Psoas muscle (tissue), 8 donors: ENCODE measurements around the gene INKA1. TPM values are rescaled to one million over a fixed set of nuclear protein-coding genes. Genes with fewer than 3 reads are reported as not detected.
"Not testable (repeated sequence)": the region's sequence is repeated elsewhere in the genome, so short reads cannot be mapped to it uniquely, and the experiment has no call there.

Experiments
- ATAC-seq, 4 donors: fragments of 200-7000 bp; cut with Tn5 transposase; one replicate each; pipeline ENCODE4 v1.9.1; 2020; ENCODE audit warnings: moderate library complexity in 3 of 4, mild to moderate bottlenecking in 2 of 4
- DNase-seq, 2 donors: peaks; one replicate each; pipeline ENCODE4 v3.0.0-alpha.2; 2020
- H3K27ac ChIP-seq: fragments of 200-600 bp; one replicate; pipeline ENCODE4 v1.8.0; 2022
- H3K27me3 ChIP-seq, 3 donors: fragments of 200-600 bp in 1 of 3; one replicate each; pipeline versions ENCODE4 v1.6.1 to v1.8.0; 2013 to 2022; ENCODE audit warnings: low read length in 2 of 3, mild to moderate bottlenecking in 2 of 3, moderate library complexity in 1 of 3; ENCODE audit not compliant: insufficient read depth in 3 of 3
- H3K36me3 ChIP-seq, 2 donors: fragments of 200-600 bp in 1 of 2; one replicate each; pipeline versions ENCODE4 v1.6.1 to v1.8.0; 2013 to 2022; ENCODE audit warnings: low read depth in 1 of 2, mild to moderate bottlenecking in 1 of 2, moderate library complexity in 1 of 2; ENCODE audit not compliant: insufficient read depth in 1 of 2
- H3K4me1 ChIP-seq: fragments of 200-600 bp; one replicate; pipeline ENCODE4 v1.8.0; 2022
- H3K4me3 ChIP-seq: fragments of 200-600 bp; one replicate; pipeline ENCODE4 v1.8.0; 2022; ENCODE audit warnings: mild to moderate bottlenecking
- H3K9me3 ChIP-seq: fragments of 200-600 bp; one replicate; pipeline ENCODE4 v1.8.0; 2022
- WGBS, 3 donors: extraction: QIAGEN DNeasy Blood & Tissue Kit; methylation state at CpG; one replicate each; pipeline versions ENCODE4 v1.1.6 to v1.1.7; 2013; 5-methylcytosine and 5-hydroxymethylcytosine counted together
- intact Hi-C, 2 donors: fragments of 100-400 bp; cut with DNase I; formaldehyde crosslinking; loops; one replicate each; pipeline versions ENCODE4 v1.11.0 to v1.14.2; 2022
- polyA plus RNA-seq, 3 donors: library from polyadenylated mRNA; stranded (reverse); fragments of 200-250 nt; gene quantifications; one replicate each; pipeline ENCODE4 v1.2.3, GENCODE V29; 2013
- total RNA-seq, 4 donors: library from RNA; stranded (reverse); fragmentation: NEBNext Ultra II Directional in 2 of 4; extraction: Animal tissue kit (Norgen Biotek cat#: 25700) in 2 of 4; gene quantifications; one replicate each; pipeline versions ENCODE4 v1.2.1 to v1.2.4, GENCODE V29; 2021 to 2023
- TF ChIP-seq, protein P1 (sequence below): fragments of 200-600 bp; IDR thresholded peaks from one replicate; pipeline ENCODE4 v1.8.0; 2022; ENCODE audit warnings: antibody characterized with exemption
- donor health status: healthy with polysubstance abuse.
- donor health status: DM: no; HTN: no; CAD: no; lungs with moderate emphysema.
- donor health status: Bipolar disorder and iron deficiency.
- donor health status: healthy.
- donor health status: DM: yes; HTN: yes; CAD: no.
- donor health status: DM: no; HTN: no; CAD: no.
- donor health status: DM: no; HTN: no; CAD: no.
- donor health status: DM: yes; HTN: yes; CAD: no.

INKA1 gene
- total and polyA plus RNA-seq, 7 donors, result 2.2 to 20.1 (median 3.6) TPM

DNA sequence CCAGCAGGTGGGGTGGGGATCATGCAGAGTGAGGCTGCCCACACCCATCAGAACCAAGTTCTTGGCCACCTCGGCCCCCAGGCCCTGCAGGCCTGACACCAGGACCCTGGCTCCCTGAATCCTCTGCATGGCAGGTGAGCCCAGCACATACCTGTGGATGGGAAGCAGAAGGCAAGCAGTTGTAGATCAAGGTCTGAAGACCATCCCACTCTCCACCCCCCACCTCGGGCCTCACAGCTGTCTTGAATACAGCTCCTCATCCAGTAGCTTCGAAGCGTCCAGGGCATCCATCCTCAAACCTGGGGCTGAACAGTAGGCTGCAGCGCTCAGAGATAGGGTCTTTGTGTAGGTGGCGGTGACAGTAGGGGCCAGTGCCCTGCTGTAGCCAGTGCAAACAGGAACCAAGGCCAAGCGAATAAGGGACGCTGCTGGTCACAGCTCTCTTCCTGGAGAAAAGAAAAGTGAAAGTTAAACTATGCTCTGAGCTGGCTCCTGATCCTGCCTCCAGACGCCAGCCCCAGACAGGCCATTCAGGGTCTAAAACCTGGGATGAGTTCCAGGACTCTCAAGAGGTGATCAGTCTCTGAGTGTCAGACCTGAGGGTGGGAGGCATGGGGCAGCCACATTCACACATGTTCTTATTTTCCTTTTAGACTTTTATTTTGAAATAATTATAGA lies 10.6 kb downstream of the INKA1 start, which contains the start of gene UBA7:
UBA7 (minus strand) TSS at position 457 of the 678 bp plus-strand sequence; CDS start at position 291, 166 bp downstream.
- peaks cover 12% of the 10 kb centered on the region for H3K4me1 ChIP-seq
- WGBS, 3 donors, result 12 to 25% (median 14%) methylated on average over 9 of the region's 9 CpGs
- H3K27ac ChIP-seq, result peak within 1 kb of the TSS; percentile 60
- peak; percentile 43 to 65 for DNase-seq
- peak within 1 kb of the TSS; percentile 67 for H3K4me3 ChIP-seq
- TF ChIP-seq, protein P1, sequence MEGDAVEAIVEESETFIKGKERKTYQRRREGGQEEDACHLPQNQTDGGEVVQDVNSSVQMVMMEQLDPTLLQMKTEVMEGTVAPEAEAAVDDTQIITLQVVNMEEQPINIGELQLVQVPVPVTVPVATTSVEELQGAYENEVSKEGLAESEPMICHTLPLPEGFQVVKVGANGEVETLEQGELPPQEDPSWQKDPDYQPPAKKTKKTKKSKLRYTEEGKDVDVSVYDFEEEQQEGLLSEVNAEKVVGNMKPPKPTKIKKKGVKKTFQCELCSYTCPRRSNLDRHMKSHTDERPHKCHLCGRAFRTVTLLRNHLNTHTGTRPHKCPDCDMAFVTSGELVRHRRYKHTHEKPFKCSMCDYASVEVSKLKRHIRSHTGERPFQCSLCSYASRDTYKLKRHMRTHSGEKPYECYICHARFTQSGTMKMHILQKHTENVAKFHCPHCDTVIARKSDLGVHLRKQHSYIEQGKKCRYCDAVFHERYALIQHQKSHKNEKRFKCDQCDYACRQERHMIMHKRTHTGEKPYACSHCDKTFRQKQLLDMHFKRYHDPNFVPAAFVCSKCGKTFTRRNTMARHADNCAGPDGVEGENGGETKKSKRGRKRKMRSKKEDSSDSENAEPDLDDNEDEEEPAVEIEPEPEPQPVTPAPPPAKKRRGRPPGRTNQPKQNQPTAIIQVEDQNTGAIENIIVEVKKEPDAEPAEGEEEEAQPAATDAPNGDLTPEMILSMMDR, result no peak
- peaks cover 0 to 5% of the 10 kb centered on the region in 2 donors for H3K36me3 ChIP-seq
- no peaks in the 10 kb centered on the region for H3K27me3 ChIP-seq
- H3K9me3 ChIP-seq, result no peaks in the 10 kb centered on the region
- ATAC-seq, result peak; percentile 65 to 79 (median 69)
- intact Hi-C loops, result no loop called here

DNA sequence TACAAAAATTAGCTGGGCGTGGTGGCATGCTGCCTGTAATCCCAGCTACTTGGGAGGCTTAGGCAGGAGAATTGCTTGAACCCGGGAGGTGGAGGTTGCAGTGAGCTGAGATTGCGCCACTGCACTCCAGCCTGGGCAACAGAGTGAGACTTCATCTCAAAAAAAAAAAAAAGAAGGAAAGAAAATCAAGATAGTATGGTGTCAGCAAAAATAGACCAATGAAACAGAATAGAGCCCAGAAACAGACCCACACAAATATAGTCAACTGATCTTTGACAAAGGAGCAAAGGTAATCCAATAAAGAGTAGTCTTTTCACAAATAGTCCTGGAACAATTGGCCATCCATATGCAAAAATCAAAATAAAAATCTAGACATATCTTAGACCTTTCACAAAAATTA lies 20.1 kb downstream of the INKA1 start:
- H3K4me1 ChIP-seq, DNase-seq, H3K4me3 ChIP-seq, H3K27ac ChIP-seq, intact Hi-C loops, ATAC-seq, H3K27me3 ChIP-seq, H3K9me3 ChIP-seq, H3K36me3 ChIP-seq: not testable (repeated sequence)
- 78 to 93% (median 91%) methylated on average over 3 of the region's 3 CpGs for WGBS, 3 donors

DNA sequence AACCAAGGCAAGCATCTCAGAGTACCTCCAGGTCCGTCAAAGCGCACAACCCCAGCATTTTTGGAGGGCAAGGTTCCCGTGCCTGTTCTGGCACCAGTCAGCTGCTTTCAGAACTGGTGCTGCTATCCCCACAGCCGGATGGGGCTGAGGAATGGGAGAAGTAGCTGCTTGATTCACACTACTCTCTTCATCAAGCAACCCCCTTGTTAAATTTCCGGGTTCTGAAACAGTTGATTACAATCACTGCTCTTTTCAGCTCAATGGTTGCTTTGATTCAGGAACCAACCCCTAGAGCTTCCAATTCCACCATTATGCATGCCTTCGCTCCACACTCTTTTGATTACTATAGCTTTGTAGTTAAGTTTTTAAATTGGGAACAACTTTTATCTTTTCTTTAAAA lies 23.0 kb downstream of the INKA1 start:
- no peak overlapping the region for H3K27ac ChIP-seq
- 70 to 88% (median 85%) methylated on average over 6 of the region's 6 CpGs for WGBS, 3 donors
- no peak for ATAC-seq
- TF ChIP-seq, protein P1, result no peak
- no peak for DNase-seq
- no peaks in the 10 kb centered on the region for H3K9me3 ChIP-seq
- intact Hi-C loops, result no loop called here
- H3K4me1 ChIP-seq, result no peaks in the 10 kb centered on the region
- H3K4me3 ChIP-seq, result no peak overlapping the region
- no peaks in the 10 kb centered on the region for H3K36me3 ChIP-seq
- H3K27me3 ChIP-seq, result no peaks in the 10 kb centered on the region

DNA sequence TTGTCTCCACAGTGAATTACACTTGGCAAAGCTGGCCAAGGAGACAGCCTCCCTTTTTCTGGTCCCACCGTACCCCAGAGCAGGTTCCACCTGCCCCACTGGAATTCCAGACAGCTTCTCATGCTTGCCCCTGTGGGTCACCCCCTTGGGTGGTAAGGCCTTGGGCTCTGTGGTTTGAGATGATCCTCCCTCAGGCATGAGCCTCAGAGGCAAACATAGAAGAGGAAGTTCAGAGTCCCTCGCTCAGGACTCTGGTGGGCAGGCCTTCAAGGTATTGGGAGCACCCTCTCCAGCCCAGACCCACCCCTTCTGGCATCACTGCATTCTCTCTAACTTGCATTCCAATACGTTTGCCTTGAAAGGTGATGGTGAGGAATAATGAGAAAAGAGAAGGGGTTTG lies 28.3 kb downstream of the INKA1 start:
- no peaks in the 10 kb centered on the region for H3K36me3 ChIP-seq
- TF ChIP-seq, protein P1, result no peak
- H3K27ac ChIP-seq, result no peak overlapping the region
- WGBS, 3 donors, result 77 to 91% (median 85%) methylated on average over 3 of the region's 3 CpGs
- no peak for ATAC-seq
- DNase-seq, result no peak
- no peaks in the 10 kb centered on the region for H3K27me3 ChIP-seq
- H3K9me3 ChIP-seq, result no peaks in the 10 kb centered on the region
- H3K4me1 ChIP-seq, result no peaks in the 10 kb centered on the region
- intact Hi-C loops, result no loop called here
- H3K4me3 ChIP-seq, result no peak overlapping the region

DNA sequence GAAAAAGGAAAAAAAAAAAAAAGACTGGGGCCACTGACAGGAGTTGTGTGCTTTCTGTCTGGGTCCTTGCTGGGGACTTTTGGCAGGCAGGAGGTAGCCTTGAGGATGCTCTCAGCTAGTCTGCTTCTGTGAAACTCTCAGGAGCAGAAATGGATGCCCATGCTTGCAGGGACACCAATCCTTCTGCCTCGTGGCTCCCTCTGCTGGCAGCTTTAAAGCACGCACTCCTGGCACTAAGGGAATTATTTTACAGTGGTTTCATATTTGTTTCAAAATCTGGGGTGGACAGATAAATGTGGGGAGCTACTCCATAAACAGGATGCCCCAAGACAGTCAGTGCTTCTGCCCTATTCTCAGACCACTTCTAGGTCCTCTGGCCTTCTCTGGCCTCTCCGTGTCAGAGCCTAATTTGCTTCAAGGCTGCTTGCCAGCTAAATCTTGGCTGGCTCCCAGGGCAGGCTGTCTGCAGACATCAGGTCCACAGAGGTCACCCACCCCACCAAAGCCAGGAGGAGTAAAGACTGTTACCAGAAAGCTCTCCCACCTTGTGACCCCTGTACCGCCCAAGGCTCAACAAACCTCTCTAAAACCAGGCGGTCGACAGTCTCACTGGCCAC lies 36.2 kb downstream of the INKA1 start:
- 31 to 39% (median 37%) methylated on average over 6 of the region's 6 CpGs for WGBS, 3 donors
- H3K4me3 ChIP-seq, result no peak overlapping the region
- intact Hi-C loops, result loop anchor here (1.0 kb wide), 2 partner anchors 37 to 136 kb away; no protein-coding TSS in a partner anchor
- H3K4me1 ChIP-seq, result peaks cover 14% of the 10 kb centered on the region
- no peaks in the 10 kb centered on the region for H3K36me3 ChIP-seq
- ATAC-seq (peak; percentile 79 to 98 (median 92)), DNase-seq (peak; percentile 75 to 90)
- no peaks in the 10 kb centered on the region for H3K9me3 ChIP-seq
- TF ChIP-seq, protein P1, result peak; percentile 92
- no peak overlapping the region for H3K27ac ChIP-seq
- H3K27me3 ChIP-seq, result no peaks in the 10 kb centered on the region
